ENCODE results near the gene POFUT2.

Gene POFUT2

GRCh38 chr21:45236481-45236880, 51.2 kb downstream of the POFUT2 start:
- H3K4me1 Mint-ChIP-seq, result no peaks in the 10 kb centered on the region

GRCh38 chr21:45235488-45235887, 52.2 kb downstream of the POFUT2 start:
- H3K27me3 Mint-ChIP-seq, result peaks cover 40% of the 10 kb centered on the region
- H3K36me3 Mint-ChIP-seq (ENCODE audit: low read depth), result no peaks in the 10 kb centered on the region
- H3K4me1 Mint-ChIP-seq, result no peaks in the 10 kb centered on the region
- no peak for DNase-seq
- H3K4me3 Mint-ChIP-seq, result no peak overlapping the region
- H3K9me3 Mint-ChIP-seq, result no peaks in the 10 kb centered on the region
- ATAC-seq, result no peak
- no peak overlapping the region for H3K27ac Mint-ChIP-seq

More at GRCh38 chr21:45236481-45236880, 51.2 kb downstream of the POFUT2 start:
- DNase-seq (no peak), ATAC-seq (peak; percentile 57)
- Mint-ChIP-seq H3K4me3 (no peak overlapping the region), H3K9me3 (no peaks in the 10 kb centered on the region), H3K27me3 (peaks cover 42% of the 10 kb centered on the region), H3K36me3 (ENCODE audit: low read depth) (no peaks in the 10 kb centered on the region), H3K27ac (no peak overlapping the region)

GRCh38 chr21:45234965-45235364, 52.7 kb downstream of the POFUT2 start:
- no peak for DNase-seq
- Mint-ChIP-seq H3K27me3 (peaks cover 37% of the 10 kb centered on the region), H3K4me3 (no peak overlapping the region), H3K27ac (no peak overlapping the region), H3K36me3 (ENCODE audit: low read depth) (no peaks in the 10 kb centered on the region), H3K9me3 (no peaks in the 10 kb centered on the region), H3K4me1 (no peaks in the 10 kb centered on the region)
- ATAC-seq, result no peak

- no peak overlapping the region for H3K4me3 Mint-ChIP-seq
- peaks cover 2% of the 10 kb centered on the region for H3K4me1 Mint-ChIP-seq
- peaks cover 35% of the 10 kb centered on the region for H3K27me3 Mint-ChIP-seq
- DNase-seq (no peak), ATAC-seq (no peak)
- no peaks in the 10 kb centered on the region for H3K36me3 Mint-ChIP-seq (ENCODE audit: low read depth)
- no peaks in the 10 kb centered on the region for H3K9me3 Mint-ChIP-seq
- no peak overlapping the region for H3K27ac Mint-ChIP-seq
These were observed 53.6 kb downstream of the POFUT2 start for GRCh38 chr21:45234127-45234526.

GRCh38 chr21:45231705-45232104, 56.0 kb downstream of the POFUT2 start:
- no peak overlapping the region for H3K4me3 Mint-ChIP-seq

GRCh38 chr21:45228656-45229240, 58.9 kb downstream of the POFUT2 start:
- Mint-ChIP-seq H3K27me3 (peaks cover 16% of the 10 kb centered on the region), H3K4me3 (no peak overlapping the region), H3K4me1 (peaks cover 42% of the 10 kb centered on the region), H3K27ac (no peak overlapping the region), H3K9me3 (no peaks in the 10 kb centered on the region), H3K36me3 (ENCODE audit: low read depth) (no peaks in the 10 kb centered on the region)
- ATAC-seq (no peak), DNase-seq (no peak)

More at GRCh38 chr21:45231705-45232104, 56.0 kb downstream of the POFUT2 start:
- Mint-ChIP-seq H3K27ac (no peak overlapping the region), H3K36me3 (ENCODE audit: low read depth) (no peaks in the 10 kb centered on the region), H3K4me1 (peaks cover 26% of the 10 kb centered on the region), H3K27me3 (peaks cover 32% of the 10 kb centered on the region), H3K9me3 (no peaks in the 10 kb centered on the region)
- no peak for DNase-seq
- ATAC-seq, result no peak

- ATAC-seq, result peak; percentile 96
- no peak overlapping the region for H3K4me3 Mint-ChIP-seq
- no peaks in the 10 kb centered on the region for H3K36me3 Mint-ChIP-seq (ENCODE audit: low read depth)
- peak; percentile 73 for DNase-seq
- H3K27ac Mint-ChIP-seq, result peak overlapping the region; percentile 50
- peaks cover 42% of the 10 kb centered on the region for H3K4me1 Mint-ChIP-seq
- peaks cover 11% of the 10 kb centered on the region for H3K27me3 Mint-ChIP-seq
- no peaks in the 10 kb centered on the region for H3K9me3 Mint-ChIP-seq
These were observed 59.5 kb downstream of the POFUT2 start for GRCh38 chr21:45228171-45228641.

GRCh38 chr21:45227735-45228134, 60.0 kb downstream of the POFUT2 start:
- Mint-ChIP-seq H3K4me1 (peaks cover 42% of the 10 kb centered on the region), H3K9me3 (no peaks in the 10 kb centered on the region), H3K27ac (peak overlapping the region; percentile 50), H3K36me3 (ENCODE audit: low read depth) (no peaks in the 10 kb centered on the region), H3K27me3 (peaks cover 11% of the 10 kb centered on the region), H3K4me3 (no peak overlapping the region)
- no peak for DNase-seq
- peak; percentile 4 for ATAC-seq

- Mint-ChIP-seq H3K36me3 (ENCODE audit: low read depth) (no peaks in the 10 kb centered on the region), H3K9me3 (no peaks in the 10 kb centered on the region), H3K27ac (no peak overlapping the region), H3K4me3 (no peak overlapping the region), H3K4me1 (peaks cover 42% of the 10 kb centered on the region), H3K27me3 (peaks cover 6% of the 10 kb centered on the region)
- ATAC-seq (peak; percentile 5), DNase-seq (no peak)
These were observed 61.0 kb downstream of the POFUT2 start for GRCh38 chr21:45226540-45227326.

- peaks cover 42% of the 10 kb centered on the region for H3K4me1 Mint-ChIP-seq
- ATAC-seq, result no peak
- peaks cover 2% of the 10 kb centered on the region for H3K27me3 Mint-ChIP-seq
- no peak overlapping the region for H3K4me3 Mint-ChIP-seq
- H3K27ac Mint-ChIP-seq, result peak overlapping the region; percentile 9
- H3K36me3 Mint-ChIP-seq (ENCODE audit: low read depth), result peaks cover 6% of the 10 kb centered on the region
- DNase-seq, result no peak
- no peaks in the 10 kb centered on the region for H3K9me3 Mint-ChIP-seq
These were observed 61.9 kb downstream of the POFUT2 start for GRCh38 chr21:45225741-45226327.

- no peaks in the 10 kb centered on the region for H3K9me3 Mint-ChIP-seq
- no peak overlapping the region for H3K27ac Mint-ChIP-seq
- peaks cover 8% of the 10 kb centered on the region for H3K36me3 Mint-ChIP-seq (ENCODE audit: low read depth)
- peaks cover 2% of the 10 kb centered on the region for H3K27me3 Mint-ChIP-seq
- no peak overlapping the region for H3K4me3 Mint-ChIP-seq
- DNase-seq (no peak), ATAC-seq (no peak)
- peaks cover 42% of the 10 kb centered on the region for H3K4me1 Mint-ChIP-seq
These were observed 62.5 kb downstream of the POFUT2 start for GRCh38 chr21:45225041-45225740.

- Mint-ChIP-seq H3K4me1 (peaks cover 42% of the 10 kb centered on the region), H3K9me3 (no peaks in the 10 kb centered on the region), H3K36me3 (ENCODE audit: low read depth) (peaks cover 14% of the 10 kb centered on the region), H3K27ac (no peak overlapping the region), H3K27me3 (peaks cover 2% of the 10 kb centered on the region), H3K4me3 (peak overlapping the region; percentile 3)
- ATAC-seq (no peak), DNase-seq (no peak)
These were observed 63.3 kb downstream of the POFUT2 start for GRCh38 chr21:45224189-45224938.

- ATAC-seq, result no peak
- Mint-ChIP-seq H3K4me1 (peaks cover 34% of the 10 kb centered on the region), H3K9me3 (no peaks in the 10 kb centered on the region), H3K4me3 (no peak overlapping the region), H3K36me3 (ENCODE audit: low read depth) (peaks cover 18% of the 10 kb centered on the region), H3K27ac (no peak overlapping the region), H3K27me3 (no peaks in the 10 kb centered on the region)
- no peak for DNase-seq
These were observed 64.2 kb downstream of the POFUT2 start for GRCh38 chr21:45223236-45224185.
